K562 (cell line): Measurements from ENCODE around the gene EEF2K. TPM values are rescaled to one million over a fixed set of nuclear protein-coding genes. Genes with fewer than 3 reads are reported as not detected.

ENCODE experiments used
- ATAC-seq: fragments of 200-7000 bp; cut with Tn5 transposase; 3 replicates; pipeline ENCODE4 v1.9.1; 2020; ENCODE audit warnings: moderate library complexity
- BruUV-seq: library from RNA; stranded (reverse); fragments of 400-500 nt; replicated peaks from 2 replicates; lab custom pipeline; 2021; lab: Mats Ljungman, UMichigan
- CTCF ChIA-PET: fragments of 300-600 bp; formaldehyde crosslinking; extraction: SDS; loops from one replicate; lab custom pipeline; 2021; ENCODE audit warnings: low intra/inter-chr PET ratio; lab: Yijun Ruan, JAX
- POLR2A ChIA-PET: fragments of 300-600, 350-650 bp; sonication (Branson Sonifier 250); formaldehyde crosslinking; extraction: SDS; loops from one replicate; lab custom pipeline; 2021; ENCODE audit warnings: antibody characterized with exemption, inconsistent platforms; lab: Yijun Ruan, JAX
- DNase-seq, 4 experiments: peaks; one replicate each; pipeline versions ENCODE4 v3.0.0 to v3.0.0-alpha.2; 2011 to 2018; ENCODE audit warnings: low spot score in 3 of 4, mixed read lengths in 3 of 4; ENCODE audit errors: extremely low read depth in 1 of 4
- FAIRE-seq: peaks from 2 replicates; lab custom pipeline; 2011; peaks lifted over from hg19 to GRCh38; lab: Jason Lieb, UNC
- H2AFZ ChIP-seq: 2 replicates; pipeline ENCODE4 v1.6.0; 2011; ENCODE audit warnings: low read depth, low read length, control low read depth, inconsistent platforms
- H3K27ac ChIP-seq: fragments of 200-600 bp; 3 replicates; pipeline ENCODE4 v1.8.0; 2011; ENCODE audit warnings: low read depth, mild to moderate bottlenecking, control low read depth, inconsistent platforms, low read length, moderate library complexity, mixed read lengths; ENCODE audit errors: extremely low read depth
- H3K27me3 ChIP-seq, 2 experiments: fragments of 300-600 bp in 1 of 2; 2 replicates in 1 of 2; 3 replicates in 1 of 2; pipeline versions ENCODE4 v1.6.0 to v1.8.0; 2011; ENCODE audit warnings: inconsistent platforms in 2 of 2, low read length in 2 of 2, mild to moderate bottlenecking in 1 of 2, mixed read lengths in 1 of 2, moderate library complexity in 1 of 2; ENCODE audit not compliant: control insufficient read depth in 2 of 2, insufficient read depth in 2 of 2
- H3K36me3 ChIP-seq: fragments of 300-600 bp; 3 replicates; pipeline ENCODE4 v1.8.0; 2011; ENCODE audit warnings: mild to moderate bottlenecking, low read length, inconsistent platforms; ENCODE audit not compliant: control insufficient read depth, insufficient read depth
- H3K4me1 ChIP-seq, 2 experiments: fragments of 200-600 bp in 1 of 2; replicated peaks in 1 of 2; 2 replicates in 1 of 2; 3 replicates in 1 of 2; pipeline versions ENCODE4 v1.5.1 to v1.8.0; 2011; ENCODE audit warnings: inconsistent platforms in 2 of 2, low read length in 2 of 2, mild to moderate bottlenecking in 1 of 2, mixed read lengths in 1 of 2, moderate library complexity in 1 of 2; ENCODE audit not compliant: control insufficient read depth in 2 of 2, insufficient read depth in 2 of 2
- H3K4me2 ChIP-seq: 2 replicates; pipeline ENCODE4 v1.6.1; 2011; ENCODE audit warnings: low read length, control low read depth, inconsistent platforms, mixed read lengths; ENCODE audit not compliant: insufficient read depth
- H3K4me3 ChIP-seq: fragments of 200-600 bp; sonication (generic), shearing (Covaris generic); 2 replicates; pipeline ENCODE4 v1.5.1; 2016; ENCODE audit warnings: control low read depth, inconsistent platforms
- H3K79me2 ChIP-seq: fragments of 200-600 bp; 3 replicates; pipeline ENCODE4 v1.8.0; 2011; ENCODE audit warnings: low read length, inconsistent platforms; ENCODE audit not compliant: control insufficient read depth, insufficient read depth
- H3K9ac ChIP-seq, 2 experiments: 2 replicates each; pipeline versions ENCODE4 v1.6.0 to v1.6.1; 2011; ENCODE audit warnings: low read depth in 2 of 2, low read length in 2 of 2, control low read depth in 1 of 2, inconsistent platforms in 1 of 2, mild to moderate bottlenecking in 1 of 2, mixed read lengths in 1 of 2; ENCODE audit not compliant: insufficient read depth in 1 of 2
- H3K9me1 ChIP-seq: one replicate; pipeline ENCODE4 v1.6.0; 2011; ENCODE audit warnings: inconsistent platforms, mild to moderate bottlenecking, low read length, moderate library complexity; ENCODE audit not compliant: control insufficient read depth, insufficient read depth
- H3K9me3 ChIP-seq: replicated peaks from 2 replicates; pipeline ENCODE4 v1.5.1; 2011; ENCODE audit warnings: low read depth, low read length, inconsistent platforms; ENCODE audit not compliant: control insufficient read depth, insufficient read depth
- H4K20me1 ChIP-seq: replicated peaks from 2 replicates; pipeline ENCODE4 v1.6.1; 2011; ENCODE audit warnings: low read length, inconsistent platforms, mixed read lengths; ENCODE audit not compliant: control insufficient read depth, insufficient read depth
- MNT ChIP-seq, 2 experiments: fragments of 450-650 bp; conservative IDR thresholded peaks; 2 replicates each; pipeline ENCODE4 v1.6.1; 2017; ENCODE audit warnings: mild to moderate bottlenecking in 2 of 2, moderate library complexity in 2 of 2
- POLR2B ChIP-seq: fragments of 450-650 bp; IDR thresholded peaks from 2 replicates; pipeline ENCODE4 v1.6.1; 2018; ENCODE audit warnings: low read depth; ENCODE audit not compliant: partially characterized antibody
- SAP30 ChIP-seq: fragments of 200-600 bp; sonication (generic); IDR thresholded peaks from 2 replicates; pipeline ENCODE4 v1.6.1; 2012; ENCODE audit warnings: borderline replicate concordance, low read depth, mild to moderate bottlenecking, moderate library complexity, low read length, control low read depth, inconsistent platforms; ENCODE audit not compliant: insufficient read depth, poor library complexity, severe bottlenecking
- TFE3 ChIP-seq: fragments of 450-650 bp; formaldehyde crosslinking; IDR thresholded peaks from 2 replicates; pipeline ENCODE4 v1.4.0; 2020; ENCODE audit warnings: mild to moderate bottlenecking, mixed read lengths
- ZBTB5 ChIP-seq: fragments of 450-650 bp; IDR thresholded peaks from 2 replicates; pipeline ENCODE4 v1.6.1; 2017; ENCODE audit warnings: antibody characterized with exemption
- ZNF239 ChIP-seq: fragments of 250-450 bp; sonication (Bioruptor Pico); IDR thresholded peaks from 2 replicates; pipeline ENCODE4 v1.4.0; 2020; ENCODE audit warnings: mild to moderate bottlenecking
- WGBS: fragments of 100-300 bp; shearing (Covaris generic); methylation state at CpG from one replicate; pipeline ENCODE4 v1.1.6; 2016; ENCODE audit warnings: low coverage, mixed read lengths; ENCODE audit not compliant: insufficient coverage; ENCODE audit errors: missing lambda C conversion rate; 5-methylcytosine and 5-hydroxymethylcytosine counted together
- in situ Hi-C: fragments of 300-500 bp; cut with MboI; formaldehyde crosslinking; loops from 4 replicates; pipeline ENCODE4 v1.15.0; 2018; ENCODE audit warnings: inconsistent platforms, mixed read lengths
- intact Hi-C: fragments of 100-400 bp; cut with micrococcal nuclease; formaldehyde crosslinking; loops from 2 replicates; pipeline ENCODE4 v1.14.2; 2022
- polyA plus RNA-seq, 8 experiments: library from polyadenylated mRNA; depleted of rRNA in 4 of 8; stranded (reverse) in 5 of 8; unstranded in 3 of 8; fragments of >200 nt; fragmentation: Nextera tagmentation in 2 of 8; fragmentation: Illumina TruSeq in 1 of 8; extraction: Ambion mirVana in 2 of 8; extraction: Trizol in 1 of 8; gene quantifications; 2 replicates each; pipeline versions ENCODE4 v1.2.1 to v1.2.3, GENCODE V29; 2011 to 2014; ENCODE audit warnings: inconsistent platforms in 1 of 8, missing spikeins in 1 of 8
- total RNA-seq, 7 experiments: library from RNA; depleted of rRNA in 6 of 7; stranded (reverse); fragments of >200 nt in 6 of 7; fragmentation: Illumina TruSeq in 2 of 7; extraction: Trizol in 2 of 7; gene quantifications; 2 replicates each; pipeline versions ENCODE4 v1.2.1 to v1.2.3, GENCODE V29; 2011 to 2021; ENCODE audit warnings: low replicate concordance in 1 of 7

Gene EEF2K
- total and polyA plus RNA-seq, 9 of the 15 experiments (the other 6 are each of a cell fraction or from before 2014, with no cell fraction given) = 3.0 to 35.2 (median 12.2) TPM

- TF ChIP-seq POLR2B = no peak
- no peak for TF ChIP-seq ZNF239
- TF ChIP-seq SAP30 = no peak
- TF ChIP-seq MNT (conservative IDR thresholded peaks at IDR 0.05) = no peak
- TF ChIP-seq ZBTB5 = no peak
- no peak for TF ChIP-seq TFE3 (CRISPR knock-in tag)
- H3K9ac ChIP-seq = no peak overlapping the region
- H3K27me3 ChIP-seq = no peaks in the 10 kb centered on the region
- no peaks in the 10 kb centered on the region for H3K9me3 ChIP-seq
- H3K27ac ChIP-seq = no peak overlapping the region
- no peak for ATAC-seq
- H3K4me2 ChIP-seq = no peak overlapping the region
- WGBS = 98% methylated on average over 4 of the region's 4 CpGs
- POLR2A ChIA-PET = interaction anchor here (0.6 kb wide), 1 partner anchor 1297 kb away, joined by 4 read pairs; no protein-coding TSS in a partner anchor
- H3K4me3 ChIP-seq = no peak overlapping the region
- CTCF ChIA-PET = no interaction called here
- H3K79me2 ChIP-seq = peaks cover 13% of the 10 kb centered on the region
- no TSS peak for BruUV-seq
- H3K4me1 ChIP-seq = peaks cover 0 to 4% of the 10 kb centered on the region in 2 experiments; a peak in 2 of 5 replicates
- in situ Hi-C loops = no loop called here
- no peak overlapping the region for H2AFZ ChIP-seq
- H4K20me1 ChIP-seq = peaks cover 17% of the 10 kb centered on the region
- intact Hi-C loops = loop anchor here (10.0 kb wide), 1 partner anchor 1142 kb away; no protein-coding TSS in a partner anchor
- peaks cover 98% of the 10 kb centered on the region for H3K36me3 ChIP-seq
- no peak for FAIRE-seq
- no peak for DNase-seq
- no peaks in the 10 kb centered on the region for H3K9me1 ChIP-seq
These were observed 120.2 kb downstream of the EEF2K start for GRCh38 chr16:22326369-22326652.
